ENCODE data around the gene ARL15. TPM values are rescaled to one million over a fixed set of nuclear protein-coding genes. Genes with fewer than 3 reads are reported as not detected.

Gene ARL15
- total and polyA plus RNA-seq, 2 of the 4 experiments (the other 2 are of a cell fraction): 7.3 to 19.2 TPM

- H3K56ac ChIP-seq (ENCODE audit: extremely low read depth, insufficient read depth, low read length): no peak overlapping the region
- H2BK15ac ChIP-seq (ENCODE audit: low read depth, low read length): no peak overlapping the region
- in situ Hi-C loops (cut with MboI; ENCODE audit: low sequenced_read_pairs) (no loop called here), intact Hi-C loops (cut with micrococcal nuclease) (no loop called here), dilution Hi-C loops (cut with HindIII; ENCODE audit: low sequenced_read_pairs, unreplicated experiment) (no loop called here)
- H4K20me1 ChIP-seq (ENCODE audit: insufficient read depth, low read length): no peaks in the 10 kb centered on the region
- H2BK20ac ChIP-seq (ENCODE audit: low read depth, low read length): no peak overlapping the region
- H2AK9ac ChIP-seq (replicated peaks; ENCODE audit: low read depth, low read length, poor library complexity): no peak overlapping the region
- H3K27me3 ChIP-seq (ENCODE audit: control insufficient read depth, insufficient read depth, low read length): no peaks in the 10 kb centered on the region
- H3K4me2 ChIP-seq (ENCODE audit: low read depth, low read length): no peak overlapping the region
- H3K9me3 ChIP-seq (ENCODE audit: control insufficient read depth, insufficient read depth, low read length): no peaks in the 10 kb centered on the region
- TF ChIP-seq CTCF (conservative IDR thresholded peaks at IDR 0.05; ENCODE audit: low read depth, low read length) (no peak), CEBPB (IDR thresholded peaks at IDR 0.05; ENCODE audit: low read depth, low read length) (peak; percentile 7; the same call in 1 of the 2 replicates)
- H4K91ac ChIP-seq (ENCODE audit: insufficient read depth, low read depth, low read length): no peak overlapping the region
- H3K36me3 ChIP-seq (ENCODE audit: control insufficient read depth, insufficient read depth, low read length): no peaks in the 10 kb centered on the region
- H3K4me1 ChIP-seq (ENCODE audit: control insufficient read depth, insufficient read depth, low read length): peaks cover 7% of the 10 kb centered on the region
- ChIA-PET CTCF (interaction anchor here (0.6 kb wide), 1 partner anchor 1104 kb away, joined by 3 read pairs; no protein-coding TSS in a partner anchor), POLR2A (ENCODE audit: unreplicated experiment) (no interaction called here)
- DNase-seq (peak; percentile 24), ATAC-seq (ENCODE audit: low read depth) (peak; percentile 41)
- H2BK120ac ChIP-seq (ENCODE audit: low read depth, low read length): 0 out of 2 replicates have a peak overlapping the region, but pooled peaks have one; percentile 20
- H3K4ac ChIP-seq (ENCODE audit: low read depth, low read length): no peak overlapping the region
- no peak overlapping the region for H3K18ac ChIP-seq (ENCODE audit: low read depth, low read length)
- H3K4me3 ChIP-seq (ENCODE audit: insufficient read depth, low read depth, low read length): no peak overlapping the region
- WGBS, 2 experiments (ENCODE audit: extremely low coverage in 2 of 2, insufficient read length in 1 of 2): no CpG with 5 or more reads among the region's 2 CpGs
- H2BK5ac ChIP-seq (ENCODE audit: low read depth, low read length, poor library complexity, severe bottlenecking): no peak overlapping the region
- no peak overlapping the region for H3K23ac ChIP-seq (ENCODE audit: low read depth, low read length)
- no peak overlapping the region; a peak in 1 of 4 replicates for H4K8ac ChIP-seq (ENCODE audit: low read depth in 2 of 2, low read length in 2 of 2)
- H3K79me1 ChIP-seq (ENCODE audit: low read depth in 1 of 2, low read length in 2 of 2): no peaks in the 10 kb centered on the region
- H3K9me1 ChIP-seq (ENCODE audit: insufficient read depth, low read length): peaks cover 3% of the 10 kb centered on the region; the same call in 1 of the 2 replicates
- H2AFZ ChIP-seq (replicated peaks; ENCODE audit: low read length, poor library complexity): no peak overlapping the region
- BruUV-seq (replicated peaks): TSS peak; percentile 50
- H4K5ac ChIP-seq (ENCODE audit: low read depth, low read length): no peak overlapping the region
- no peak overlapping the region for H2AK5ac ChIP-seq (ENCODE audit: low read depth, low read length)
- no peak overlapping the region for H3K9ac ChIP-seq (ENCODE audit: low read depth, low read length)
- H3K27ac ChIP-seq (ENCODE audit: insufficient read depth, low read length): no peak overlapping the region
- H3K14ac ChIP-seq (replicated peaks; ENCODE audit: low read depth, low read length): no peak overlapping the region
These were observed 425.5 kb downstream of the ARL15 start for GRCh38 chr5:53884844-53885243.
